ENCODE data around the gene STKLD1.
A peak's percentile ranks its signal among the peaks of the same experiment; 100 is the strongest.
"Not testable (repeated sequence)": the region's sequence is repeated elsewhere in the genome, so short reads cannot be mapped to it uniquely, and the experiment has no call there.

Gene STKLD1

GRCh38 chr9:133385452-133385851, 9.3 kb downstream of the STKLD1 start:
- Mint-ChIP-seq H3K9me3 (no peaks in the 10 kb centered on the region), H3K4me1 (no peaks in the 10 kb centered on the region), H3K4me3 (no peak overlapping the region), H3K36me3 (ENCODE audit: insufficient read depth) (no peaks in the 10 kb centered on the region), H3K27ac (ENCODE audit: low read depth) (no peak overlapping the region), H3K27me3 (peaks cover 12% of the 10 kb centered on the region)
- ATAC-seq (replicated peaks; ENCODE audit: extremely low read depth, poor library complexity, severe bottlenecking), result no peak
- no peak for DNase-seq (ENCODE audit: low spot score in 2 of 2)

- Mint-ChIP-seq H3K9me3 (no peaks in the 10 kb centered on the region), H3K36me3 (ENCODE audit: insufficient read depth) (no peaks in the 10 kb centered on the region), H3K27me3 (peaks cover 16% of the 10 kb centered on the region), H3K4me1 (no peaks in the 10 kb centered on the region), H3K4me3 (no peak overlapping the region), H3K27ac (ENCODE audit: low read depth) (no peak overlapping the region)
- no peak for ATAC-seq (replicated peaks; ENCODE audit: extremely low read depth, poor library complexity, severe bottlenecking)
- DNase-seq (ENCODE audit: low spot score in 2 of 2), result no peak
Observed at GRCh38 chr9:133386338-133386737, 10.2 kb downstream of the STKLD1 start.

DNA sequence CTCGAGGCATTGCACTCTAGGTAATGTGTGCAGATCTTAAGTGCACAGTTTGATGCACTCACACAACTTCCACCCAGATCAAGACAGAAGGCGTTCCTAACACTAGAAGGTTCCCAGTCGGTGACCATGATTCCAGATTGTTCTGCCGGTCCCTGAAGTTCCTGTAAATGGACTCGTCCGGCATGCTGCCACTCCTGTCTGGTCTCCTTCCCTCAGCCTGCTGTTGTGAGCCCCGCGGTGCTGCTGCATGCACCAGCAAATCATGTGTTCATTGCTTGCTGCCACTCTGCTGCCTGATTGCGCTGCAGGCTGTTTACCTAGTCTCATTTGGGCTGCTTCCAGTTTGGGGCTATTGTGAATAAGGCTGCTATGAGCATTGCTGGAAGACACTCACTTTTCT, 11.5 kb downstream of the STKLD1 start:
- Mint-ChIP-seq H3K4me1 (no peaks in the 10 kb centered on the region), H3K9me3 (no peaks in the 10 kb centered on the region), H3K27me3 (peaks cover 16% of the 10 kb centered on the region), H3K27ac (ENCODE audit: low read depth) (no peak overlapping the region), H3K4me3 (no peak overlapping the region), H3K36me3 (ENCODE audit: insufficient read depth) (no peaks in the 10 kb centered on the region)
- DNase-seq (ENCODE audit: low spot score in 2 of 2), result no peak
- no peak for ATAC-seq (replicated peaks; ENCODE audit: extremely low read depth, poor library complexity, severe bottlenecking)

- Mint-ChIP-seq H3K4me3 (no peak overlapping the region), H3K9me3 (no peaks in the 10 kb centered on the region), H3K36me3 (ENCODE audit: insufficient read depth) (no peaks in the 10 kb centered on the region), H3K27ac (ENCODE audit: low read depth) (no peak overlapping the region), H3K27me3 (peaks cover 16% of the 10 kb centered on the region), H3K4me1 (no peaks in the 10 kb centered on the region)
- ATAC-seq (replicated peaks; ENCODE audit: extremely low read depth, poor library complexity, severe bottlenecking), result no peak
- no peak for DNase-seq (ENCODE audit: low spot score in 2 of 2)
Observed at GRCh38 chr9:133389025-133389557, 12.9 kb downstream of the STKLD1 start.

DNA sequence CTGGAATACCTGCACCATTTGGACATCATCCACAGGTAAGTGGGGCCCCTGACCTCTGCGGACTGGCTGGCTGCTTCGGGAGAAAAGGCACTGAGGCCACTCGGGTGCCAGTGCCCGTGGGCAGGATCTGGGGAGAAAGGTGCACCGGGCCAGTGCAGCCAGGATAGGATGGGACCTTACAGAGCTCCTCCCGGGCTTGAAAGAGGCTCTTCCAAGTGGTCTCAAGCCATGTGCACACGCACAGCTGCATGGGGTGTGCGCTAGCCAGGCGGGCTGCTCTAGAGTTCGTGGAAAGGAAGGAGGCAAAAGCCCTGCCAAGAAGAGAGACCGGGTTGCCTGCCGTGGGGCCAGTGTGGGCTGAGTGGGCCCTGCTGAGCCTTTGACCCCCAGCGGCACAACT, 13.4 kb downstream of the STKLD1 start:
- Mint-ChIP-seq H3K36me3 (ENCODE audit: insufficient read depth) (no peaks in the 10 kb centered on the region), H3K9me3 (no peaks in the 10 kb centered on the region), H3K4me3 (no peak overlapping the region), H3K4me1 (no peaks in the 10 kb centered on the region), H3K27ac (ENCODE audit: low read depth) (peak overlapping the region; percentile 48), H3K27me3 (peaks cover 19% of the 10 kb centered on the region)
- DNase-seq (ENCODE audit: low spot score in 2 of 2), result no peak
- ATAC-seq (replicated peaks; ENCODE audit: extremely low read depth, poor library complexity, severe bottlenecking), result no peak

- Mint-ChIP-seq H3K4me1 (no peaks in the 10 kb centered on the region), H3K36me3 (ENCODE audit: insufficient read depth) (no peaks in the 10 kb centered on the region), H3K4me3 (no peak overlapping the region), H3K27me3 (peaks cover 30% of the 10 kb centered on the region), H3K9me3 (no peaks in the 10 kb centered on the region), H3K27ac (ENCODE audit: low read depth) (no peak overlapping the region)
- DNase-seq (ENCODE audit: low spot score in 2 of 2), result no peak
- no peak for ATAC-seq (replicated peaks; ENCODE audit: extremely low read depth, poor library complexity, severe bottlenecking)
Observed at GRCh38 chr9:133390713-133391112, 14.5 kb downstream of the STKLD1 start.

GRCh38 chr9:133391449-133391848, 15.3 kb downstream of the STKLD1 start:
- ATAC-seq (replicated peaks; ENCODE audit: extremely low read depth, poor library complexity, severe bottlenecking); H3K9me3 Mint-ChIP-seq; H3K36me3 Mint-ChIP-seq (ENCODE audit: insufficient read depth); DNase-seq (ENCODE audit: low spot score in 2 of 2); H3K27ac Mint-ChIP-seq (ENCODE audit: low read depth); H3K4me3 Mint-ChIP-seq; H3K4me1 Mint-ChIP-seq: not testable (repeated sequence)
- peaks cover 30% of the 10 kb centered on the region for H3K27me3 Mint-ChIP-seq

- H3K4me3 Mint-ChIP-seq; ATAC-seq (replicated peaks; ENCODE audit: extremely low read depth, poor library complexity, severe bottlenecking); H3K9me3 Mint-ChIP-seq; H3K4me1 Mint-ChIP-seq; DNase-seq (ENCODE audit: low spot score in 2 of 2); H3K36me3 Mint-ChIP-seq (ENCODE audit: insufficient read depth); H3K27ac Mint-ChIP-seq (ENCODE audit: low read depth): not testable (repeated sequence)
- H3K27me3 Mint-ChIP-seq, result peaks cover 30% of the 10 kb centered on the region
Observed at GRCh38 chr9:133392308-133392707, 16.1 kb downstream of the STKLD1 start.

DNA sequence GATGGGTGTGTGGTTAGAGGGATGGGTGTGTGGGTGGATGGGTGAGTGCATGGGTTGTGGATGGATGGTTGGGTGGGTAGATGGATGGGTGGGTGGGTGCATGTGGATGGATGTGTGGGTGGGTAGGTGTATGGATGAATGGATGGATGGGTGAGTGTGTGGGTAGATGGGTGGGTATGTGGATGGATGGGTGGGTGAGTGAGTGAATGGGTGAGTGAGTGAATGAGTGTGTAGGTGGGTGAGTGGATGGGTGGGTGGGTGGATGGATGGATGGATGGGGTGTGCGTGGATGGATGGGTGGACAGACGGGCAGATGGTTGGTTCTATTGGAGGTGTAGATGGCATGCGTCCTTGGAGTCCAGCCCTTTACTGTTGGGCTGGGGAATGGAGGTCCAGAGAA, 17.2 kb downstream of the STKLD1 start:
- H3K4me1 Mint-ChIP-seq, result no peaks in the 10 kb centered on the region
- H3K4me3 Mint-ChIP-seq, result no peak overlapping the region
- no peaks in the 10 kb centered on the region for H3K9me3 Mint-ChIP-seq
- peaks cover 1% of the 10 kb centered on the region for H3K36me3 Mint-ChIP-seq (ENCODE audit: insufficient read depth)
- H3K27ac Mint-ChIP-seq (ENCODE audit: low read depth), result no peak overlapping the region
- peaks cover 30% of the 10 kb centered on the region for H3K27me3 Mint-ChIP-seq
- DNase-seq (ENCODE audit: low spot score in 2 of 2) (no peak), ATAC-seq (replicated peaks; ENCODE audit: extremely low read depth, poor library complexity, severe bottlenecking) (no peak)

GRCh38 chr9:133394687-133395271, 18.6 kb downstream of the STKLD1 start:
- ATAC-seq (replicated peaks; ENCODE audit: extremely low read depth, poor library complexity, severe bottlenecking) (no peak), DNase-seq (ENCODE audit: low spot score in 2 of 2) (no peak)
- Mint-ChIP-seq H3K27ac (ENCODE audit: low read depth) (no peak overlapping the region), H3K9me3 (no peaks in the 10 kb centered on the region), H3K27me3 (peaks cover 25% of the 10 kb centered on the region), H3K36me3 (ENCODE audit: insufficient read depth) (peaks cover 1% of the 10 kb centered on the region), H3K4me1 (no peaks in the 10 kb centered on the region), H3K4me3 (no peak overlapping the region)

- Mint-ChIP-seq H3K4me1 (no peaks in the 10 kb centered on the region), H3K27me3 (peaks cover 14% of the 10 kb centered on the region), H3K4me3 (no peak overlapping the region), H3K9me3 (no peaks in the 10 kb centered on the region), H3K36me3 (ENCODE audit: insufficient read depth) (peaks cover 5% of the 10 kb centered on the region), H3K27ac (ENCODE audit: low read depth) (no peak overlapping the region)
- ATAC-seq (replicated peaks; ENCODE audit: extremely low read depth, poor library complexity, severe bottlenecking), result no peak
- no peak for DNase-seq (ENCODE audit: low spot score in 2 of 2)
Observed at GRCh38 chr9:133396952-133397351, 20.8 kb downstream of the STKLD1 start.

- Mint-ChIP-seq H3K9me3 (no peaks in the 10 kb centered on the region), H3K4me1 (no peaks in the 10 kb centered on the region), H3K27ac (ENCODE audit: low read depth) (no peak overlapping the region), H3K36me3 (ENCODE audit: insufficient read depth) (peaks cover 5% of the 10 kb centered on the region), H3K27me3 (peaks cover 14% of the 10 kb centered on the region), H3K4me3 (no peak overlapping the region)
- no peak for ATAC-seq (replicated peaks; ENCODE audit: extremely low read depth, poor library complexity, severe bottlenecking)
- no peak for DNase-seq (ENCODE audit: low spot score in 2 of 2)
Observed at GRCh38 chr9:133397370-133397769, 21.2 kb downstream of the STKLD1 start.

DNA sequence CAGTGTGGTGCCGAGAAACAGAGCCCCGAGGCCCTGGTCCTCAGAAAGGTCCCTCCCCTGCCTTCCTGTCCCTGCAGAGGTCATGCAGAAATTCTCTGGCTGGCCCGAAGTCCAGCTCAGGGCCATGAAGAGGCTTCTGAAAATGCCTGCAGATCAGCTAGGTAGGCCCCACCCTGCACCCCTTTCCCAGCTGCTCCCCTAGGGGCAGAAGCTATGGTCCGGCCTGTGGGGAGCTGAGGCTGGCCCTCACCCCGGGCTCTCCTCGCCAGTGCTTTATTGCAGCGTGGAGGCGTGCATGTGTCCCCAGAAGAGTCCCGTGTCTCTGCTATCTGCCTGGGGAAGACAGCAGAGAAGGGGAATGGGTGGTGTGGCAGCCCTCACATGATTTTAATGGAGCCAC, 21.7 kb downstream of the STKLD1 start:
- no peak overlapping the region for H3K4me3 Mint-ChIP-seq
- no peaks in the 10 kb centered on the region for H3K4me1 Mint-ChIP-seq
- H3K9me3 Mint-ChIP-seq, result no peaks in the 10 kb centered on the region
- ATAC-seq (replicated peaks; ENCODE audit: extremely low read depth, poor library complexity, severe bottlenecking) (no peak), DNase-seq (ENCODE audit: low spot score in 2 of 2) (no peak)
- peaks cover 14% of the 10 kb centered on the region for H3K27me3 Mint-ChIP-seq
- H3K36me3 Mint-ChIP-seq (ENCODE audit: insufficient read depth), result peaks cover 5% of the 10 kb centered on the region
- no peak overlapping the region for H3K27ac Mint-ChIP-seq (ENCODE audit: low read depth)

Data from central memory CD8-positive, alpha-beta T cell (primary cell).